Measurements from ENCODE around the gene SIRPB2.

DNA sequence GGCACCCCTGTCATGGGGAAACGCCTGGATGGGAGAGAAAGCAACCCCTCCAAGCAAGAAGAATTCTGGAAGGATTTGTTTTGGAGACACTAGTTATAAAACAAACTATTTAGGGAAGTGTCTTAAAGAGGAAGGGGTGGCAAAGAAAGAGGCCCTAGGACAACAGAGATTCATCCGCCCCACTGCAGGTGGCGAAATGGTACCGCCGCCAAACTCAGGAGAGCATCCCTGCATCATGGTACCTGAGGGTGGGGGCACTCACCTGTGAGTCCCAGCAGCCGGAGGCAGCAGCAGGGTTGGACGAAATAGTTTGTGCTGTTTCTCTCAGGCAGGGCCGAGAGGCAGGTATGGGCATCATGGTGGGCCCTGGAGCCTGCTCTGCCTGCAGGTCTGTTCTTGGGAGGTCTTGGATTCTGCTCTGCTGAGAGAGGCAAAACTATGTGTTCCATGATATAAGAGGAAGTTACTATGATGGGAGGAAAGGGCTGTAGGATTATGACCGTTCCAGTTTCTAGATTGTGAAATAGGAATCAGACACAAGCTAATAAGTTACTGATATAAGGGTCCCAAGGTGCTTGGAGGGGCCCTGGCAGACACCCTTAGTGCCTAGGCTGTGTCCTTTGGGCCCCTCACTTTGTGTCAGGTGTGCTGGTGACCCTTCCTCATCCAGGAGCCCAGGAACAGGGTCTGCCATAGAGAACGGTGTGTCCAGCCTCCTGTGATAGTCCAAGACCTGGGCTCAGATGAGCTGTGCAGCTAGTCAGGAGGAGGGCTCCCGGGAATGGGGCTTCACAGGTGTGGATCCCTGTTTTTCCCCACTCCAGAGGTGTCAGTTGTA is 45.9 kb upstream of the SIRPB2 start:
- no peak for TF ChIP-seq CTCF (conservative IDR thresholded peaks at IDR 0.05; ENCODE audit: low read length)
- no peak for TF ChIP-seq EZH2phosphoT487 (IDR thresholded peaks at IDR 0.05; ENCODE audit: borderline replicate concordance, low read depth, low read length)

All from OCI-LY7 (cell line).